SKM-1 treated with dmso at 0.1 percent for 144 hours (cell line): ENCODE results near the gene PLCB1.

ENCODE experiments used
- DNase-seq: peaks from one replicate; lab custom pipeline; 2025; ENCODE audit not compliant: unreplicated experiment; lab: John Stamatoyannopoulos, UW

Gene PLCB1

GRCh38 chr20:8242066-8242465, 110.0 kb downstream of the PLCB1 start:
- no peak for DNase-seq

DNA sequence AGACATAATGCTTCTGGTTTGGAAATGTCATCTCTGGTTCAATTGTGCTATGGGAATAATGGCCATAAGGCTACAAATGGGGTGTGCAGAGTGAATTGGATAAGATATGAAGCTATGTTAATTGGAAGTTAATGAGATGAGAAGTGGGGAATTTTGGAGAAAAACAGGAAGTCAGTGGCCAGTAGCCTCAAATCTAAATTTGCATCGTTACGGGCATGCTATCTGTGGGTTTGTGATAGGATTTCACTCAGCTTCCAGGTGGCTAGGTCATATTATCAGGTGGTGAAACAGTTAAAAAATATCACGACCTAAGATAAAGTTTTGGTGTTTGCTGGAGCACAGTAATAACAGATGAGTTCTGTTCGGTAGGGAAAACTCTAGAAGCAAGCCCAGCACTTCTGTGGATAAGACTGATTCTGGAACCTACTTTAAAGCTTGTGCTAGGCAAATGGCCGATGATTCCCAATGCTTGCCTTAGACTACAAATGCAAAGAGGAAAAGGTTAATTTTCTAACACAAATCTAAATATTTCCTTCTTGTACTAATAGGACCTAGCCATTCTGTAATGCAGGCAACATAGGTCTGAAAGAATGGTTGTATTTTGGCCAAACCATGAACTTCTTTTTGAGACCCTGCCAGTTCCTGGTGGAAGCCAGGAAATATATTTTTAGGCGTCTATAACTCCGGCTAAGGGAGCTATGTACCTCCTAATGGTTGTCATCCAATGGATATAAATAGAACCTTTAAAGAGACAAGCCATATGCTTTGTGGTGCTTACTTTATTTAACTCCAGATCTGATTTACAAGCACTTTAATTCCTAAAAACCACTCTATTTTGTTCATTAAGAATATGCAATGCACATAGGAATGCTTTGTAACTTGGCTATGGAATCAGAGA, 111.0 kb downstream of the PLCB1 start:
- DNase-seq, result no peak

DNA sequence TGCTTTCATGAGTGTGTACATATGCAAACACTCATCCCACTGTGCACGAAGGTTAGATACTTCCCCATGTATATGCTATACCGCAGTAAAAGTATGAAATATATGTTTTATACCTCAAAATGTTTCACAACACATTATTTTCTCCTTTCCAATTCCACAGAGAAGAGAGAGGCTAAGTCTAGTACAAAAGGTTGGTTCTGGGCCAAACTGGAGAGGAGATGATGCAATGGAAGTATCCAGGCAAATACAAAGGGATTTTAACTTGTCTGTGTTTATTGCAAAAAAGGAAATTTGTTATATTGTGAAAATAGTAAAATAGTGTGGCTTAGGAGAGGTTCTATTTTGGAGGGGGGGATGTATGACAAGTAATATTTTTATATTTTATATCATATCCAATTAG, 112.6 kb downstream of the PLCB1 start:
- no peak for DNase-seq

DNA sequence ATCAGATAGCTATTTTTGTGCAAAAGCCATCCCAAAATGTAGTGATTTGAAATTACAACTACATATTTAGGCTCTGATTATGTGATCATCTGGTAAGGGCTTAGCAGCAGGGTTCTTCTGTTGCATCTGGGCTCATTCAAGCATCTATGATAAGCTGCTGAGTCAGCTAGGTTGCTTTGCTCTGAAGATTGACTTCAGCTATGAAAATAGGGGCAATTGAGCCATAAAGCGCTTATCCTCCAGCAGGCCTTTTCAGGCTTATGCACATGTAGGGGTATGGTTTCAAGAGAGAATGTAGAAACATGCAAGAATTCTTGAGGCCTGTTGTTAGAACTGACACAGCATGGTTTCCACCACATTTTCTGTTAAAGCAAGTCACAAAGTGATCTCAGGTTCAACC, 114.1 kb downstream of the PLCB1 start:
- DNase-seq, result no peak

DNA sequence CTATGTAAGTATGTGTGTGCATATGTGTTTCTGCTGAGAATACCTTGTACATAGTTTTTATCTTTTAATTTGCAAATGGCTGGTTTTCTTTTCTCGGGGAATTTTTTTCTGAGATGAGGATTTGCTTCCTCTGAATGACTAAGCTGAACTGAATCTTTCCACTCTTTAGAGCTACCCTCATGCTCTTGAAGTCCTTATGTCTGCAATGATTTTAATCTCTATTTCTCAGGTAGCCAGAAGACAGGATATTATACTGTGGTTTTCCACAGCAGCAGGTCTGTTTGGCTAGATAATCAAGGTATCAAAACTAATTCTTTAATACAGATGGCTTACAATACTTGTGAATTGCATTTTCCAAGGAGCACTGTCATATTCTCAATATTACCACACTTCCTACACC, 114.7 kb downstream of the PLCB1 start:
- DNase-seq, result no peak

DNA sequence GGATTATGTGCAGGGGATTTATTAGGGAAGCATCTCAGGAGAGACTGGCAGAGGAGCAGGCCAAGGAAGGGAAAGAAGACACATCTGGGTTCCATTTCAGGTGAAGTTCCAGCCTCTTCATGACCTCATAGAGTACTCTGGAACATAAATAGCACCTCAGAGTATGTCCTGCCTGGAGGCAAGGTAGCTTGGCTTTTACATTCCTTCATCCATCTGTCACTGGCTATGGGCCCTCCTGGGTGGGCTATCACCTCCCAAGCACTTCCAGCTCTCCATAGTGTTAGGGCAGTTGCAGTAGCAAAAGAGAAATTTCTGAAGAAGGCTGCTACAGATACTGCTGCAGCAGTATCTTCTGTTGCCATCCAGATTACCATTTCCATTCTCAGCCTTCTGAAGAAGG, 116.0 kb downstream of the PLCB1 start:
- DNase-seq, result no peak

GRCh38 chr20:8249634-8250033, 117.6 kb downstream of the PLCB1 start:
- DNase-seq, result no peak

DNA sequence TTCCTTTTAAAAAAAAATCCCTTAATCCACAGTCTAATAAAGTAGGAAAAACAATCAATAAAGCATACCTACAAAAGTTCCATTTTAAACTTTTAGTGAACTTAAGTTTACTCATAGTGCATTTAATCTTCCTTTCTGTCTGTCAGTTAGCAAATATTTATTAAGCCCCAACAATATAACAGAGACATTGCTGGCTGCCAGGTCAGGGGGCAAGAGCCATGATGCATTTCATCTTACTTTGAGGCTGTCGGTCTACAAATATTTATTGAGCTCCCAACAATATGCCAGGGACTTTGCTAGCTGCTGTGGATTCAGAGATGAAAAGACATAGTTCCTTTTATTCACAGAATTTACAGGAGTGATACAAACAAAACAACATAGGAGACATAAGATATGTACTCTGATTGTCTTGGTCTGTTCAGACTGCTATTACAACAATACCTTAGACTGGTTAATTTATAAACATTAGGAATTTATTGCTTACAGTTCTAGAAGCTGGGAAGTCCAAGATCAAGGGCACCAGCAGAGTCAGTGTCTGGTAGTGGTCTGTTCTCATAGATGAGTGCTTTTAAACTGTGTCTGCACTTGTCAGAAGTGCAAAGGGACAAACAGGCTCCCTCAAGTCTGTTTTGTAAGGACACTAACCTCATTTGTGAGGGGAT, 118.6 kb downstream of the PLCB1 start:
- DNase-seq, result no peak

DNA sequence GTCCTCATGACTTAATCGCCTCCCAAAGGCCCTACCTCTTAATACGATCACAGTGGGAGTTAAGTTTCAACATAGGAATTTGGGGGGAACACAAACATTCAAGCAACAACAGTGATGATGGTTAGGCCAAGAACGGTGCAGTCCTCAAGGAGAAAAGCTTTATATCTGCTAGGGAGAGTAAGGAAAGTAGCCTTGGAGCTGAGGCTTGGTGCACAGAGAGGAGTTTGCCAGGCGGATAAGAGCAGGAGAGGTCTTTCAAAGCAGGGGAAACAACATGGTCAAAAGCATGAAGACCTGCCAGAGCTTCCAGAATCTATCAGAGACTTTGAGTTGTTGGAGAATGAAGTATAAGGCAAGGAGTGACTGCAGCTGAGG, 119.1 kb downstream of the PLCB1 start:
- DNase-seq, result no peak

DNA sequence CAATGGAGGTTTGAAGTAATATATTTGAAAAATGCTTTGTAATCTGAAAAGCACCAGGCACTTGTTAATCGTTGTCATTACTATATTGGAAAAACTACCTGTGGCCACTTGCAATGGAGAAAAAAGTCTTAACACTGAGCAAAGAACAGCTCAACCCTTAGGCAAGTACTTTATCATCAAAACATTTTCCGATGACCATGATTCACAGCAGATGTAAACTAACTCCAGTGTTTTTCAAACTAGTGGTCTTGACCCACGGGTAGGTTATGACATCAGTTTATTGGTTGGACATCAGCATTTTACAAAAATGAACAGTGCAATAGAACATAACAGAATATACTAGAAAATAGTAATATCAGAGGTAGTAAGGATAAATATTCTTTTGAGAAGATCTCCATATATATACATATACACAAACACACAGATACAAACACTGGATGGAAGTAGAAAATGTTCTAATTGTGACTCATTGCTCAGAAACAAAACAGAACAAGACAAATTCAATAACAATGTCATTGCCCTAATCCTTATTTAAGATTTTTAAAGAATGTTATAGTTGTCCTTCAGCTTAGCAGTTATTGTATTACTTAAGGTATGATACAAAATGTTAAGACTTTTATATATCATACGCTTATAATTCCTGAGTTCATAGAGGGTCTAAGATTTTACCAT, 123.0 kb downstream of the PLCB1 start:
- no peak for DNase-seq

GRCh38 chr20:8255945-8256632, 124.0 kb downstream of the PLCB1 start:
- no peak for DNase-seq

DNA sequence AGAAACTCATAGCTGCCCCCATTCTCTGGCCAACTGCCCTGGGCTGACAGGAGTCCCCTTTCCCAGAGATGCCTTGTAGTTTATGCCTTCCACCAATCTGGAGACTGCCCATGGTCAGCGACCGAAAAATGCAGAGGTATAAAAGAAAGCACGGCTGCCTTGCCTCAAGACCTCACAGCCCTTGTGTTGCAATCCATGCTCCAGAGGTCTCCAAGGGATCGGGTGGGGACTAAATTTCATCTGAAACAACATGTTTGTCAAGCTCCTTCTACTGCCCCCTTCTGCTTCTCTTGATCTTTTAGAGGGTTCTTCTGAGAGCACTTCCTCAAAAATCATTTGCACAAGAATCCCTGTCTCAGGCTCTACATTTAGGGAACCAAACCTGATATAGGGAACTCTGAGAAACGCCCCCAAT, 128.8 kb downstream of the PLCB1 start:
- peak; percentile 13 for DNase-seq

DNA sequence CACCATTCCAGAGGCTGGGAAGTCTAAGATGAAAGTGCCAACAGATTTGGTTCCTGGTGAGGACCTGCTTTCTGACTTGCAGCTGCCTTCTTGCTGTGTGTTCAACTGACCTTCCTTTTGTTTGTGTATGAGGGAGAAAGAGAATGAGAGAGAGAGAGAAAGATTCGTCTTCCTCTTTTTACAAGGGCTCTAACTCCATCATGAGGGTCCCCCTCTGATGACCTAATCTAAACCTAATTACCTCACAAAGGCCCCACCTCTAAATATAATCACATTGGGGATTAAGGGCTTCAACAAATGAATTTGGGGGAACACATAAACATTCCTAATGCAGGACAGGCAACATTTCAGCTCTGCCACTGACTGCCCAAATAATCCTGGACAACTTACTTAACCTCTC, 130.7 kb downstream of the PLCB1 start:
- no peak for DNase-seq

GRCh38 chr20:8265588-8265987, 133.5 kb downstream of the PLCB1 start:
- no peak for DNase-seq

DNA sequence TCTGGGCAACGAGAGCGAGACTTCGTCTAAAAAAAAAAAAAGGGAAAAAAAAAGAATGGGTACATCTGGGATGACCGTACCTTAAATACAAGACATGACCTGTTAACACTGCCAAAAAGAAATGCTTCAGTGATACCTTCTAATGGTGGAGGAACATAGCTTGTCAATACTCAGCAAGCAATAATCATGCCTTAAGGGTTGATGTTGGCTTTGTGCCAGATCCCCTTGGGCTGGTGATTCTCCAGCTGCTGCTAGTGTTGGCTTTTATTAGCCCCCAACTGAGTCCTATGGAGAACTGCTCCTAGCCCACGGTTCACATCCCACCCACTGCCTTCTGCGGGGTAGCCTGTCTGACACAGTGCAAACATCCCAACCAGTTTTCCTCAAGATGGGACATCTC, 134.9 kb downstream of the PLCB1 start:
- DNase-seq, result no peak

DNA sequence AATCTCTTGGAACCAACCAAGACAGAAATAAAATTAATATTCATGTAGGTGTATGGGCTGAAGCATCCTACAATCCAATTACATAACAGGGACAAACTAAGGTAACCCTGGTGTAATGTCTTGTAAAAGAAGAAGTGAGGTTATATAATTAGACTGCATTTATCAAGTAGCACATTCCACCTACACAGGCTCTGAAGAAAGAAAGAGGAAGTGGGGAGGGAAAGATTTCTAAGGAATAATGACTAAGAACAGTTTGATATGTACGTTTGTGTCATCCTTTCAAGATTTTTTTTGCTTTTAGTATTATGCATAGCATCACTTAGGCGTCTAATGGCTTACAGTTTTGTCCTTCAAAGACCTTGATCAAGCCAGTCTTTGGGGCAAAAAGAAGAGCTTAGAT, 139.7 kb downstream of the PLCB1 start:
- DNase-seq, result peak; percentile 27

DNA sequence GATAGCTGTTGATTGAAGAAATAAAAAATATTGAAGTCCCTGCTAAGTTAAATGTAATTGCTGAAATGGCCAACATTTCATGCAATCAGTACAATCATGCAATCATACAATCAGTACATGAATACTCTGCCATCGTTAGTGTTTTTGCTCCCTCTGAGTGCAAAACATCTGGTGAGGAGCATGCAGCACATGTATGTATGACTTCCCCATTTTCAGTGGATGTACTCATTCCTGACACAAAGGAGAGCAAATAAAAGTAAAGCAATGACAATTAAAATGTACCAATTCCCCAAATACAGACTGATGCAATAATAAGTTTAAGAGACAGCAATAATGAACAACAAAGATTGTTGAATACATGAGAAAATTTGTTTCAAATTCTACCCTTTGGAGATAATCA, 140.7 kb downstream of the PLCB1 start:
- DNase-seq, result no peak

DNA sequence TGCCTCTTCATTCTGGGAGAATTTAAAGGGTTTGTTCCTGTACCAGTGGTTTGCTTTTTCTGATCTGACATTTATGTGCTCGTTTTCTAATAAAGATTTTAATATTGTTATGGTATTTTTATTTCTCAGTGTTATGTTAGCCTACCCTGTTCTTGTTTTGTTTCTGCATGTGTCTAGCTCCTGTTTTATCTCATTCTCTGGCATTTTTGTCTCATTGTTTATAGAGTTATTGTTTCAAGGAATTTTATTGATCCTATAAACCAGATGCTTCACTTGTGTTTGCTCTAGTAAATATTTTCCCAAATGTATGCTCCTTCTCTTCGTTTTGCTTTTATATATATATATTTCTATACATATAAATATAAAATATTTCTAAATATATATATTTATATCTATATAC, 152.8 kb downstream of the PLCB1 start:
- DNase-seq, result no peak

GRCh38 chr20:8287340-8287739, 155.3 kb downstream of the PLCB1 start:
- no peak for DNase-seq

- no peak for DNase-seq
Observed at GRCh38 chr20:8291200-8291599, 159.1 kb downstream of the PLCB1 start.

- DNase-seq, result no peak
Observed at GRCh38 chr20:8291873-8292272, 159.8 kb downstream of the PLCB1 start.
